ENCODE measurements around the gene ADGRA1.

GRCh38 chr10:133131734-133132472, 44.2 kb downstream of the ADGRA1 start:
- no peak for TF ChIP-seq POLR2AphosphoS5 (IDR thresholded peaks at IDR 0.05)
- no peak for TF ChIP-seq CTCF (IDR thresholded peaks at IDR 0.05)
- TF ChIP-seq POLR2A (IDR thresholded peaks at IDR 0.05) = no peak

Measured in prostate gland (tissue), 2 donors.